GM21737 (cell line): ENCODE measurements around the gene SGTB.
"Not testable (repeated sequence)": the region's sequence is repeated elsewhere in the genome, so short reads cannot be mapped to it uniquely, and the experiment has no call there.

Experiments
- ATAC-seq: cut with Tn5 transposase; IDR thresholded peaks from one replicate; pipeline ENCODE4 v1.9.1; 2021; ENCODE audit warnings: mild to moderate bottlenecking, moderate library complexity; ENCODE audit not compliant: unreplicated experiment

The SGTB gene

GRCh38 chr5:65734921-65735320 is 13.0 kb upstream of the SGTB start:
- ATAC-seq = no peak

GRCh38 chr5:65734196-65734775 is 12.4 kb upstream of the SGTB start:
- ATAC-seq = not testable (repeated sequence)

GRCh38 chr5:65732046-65732445 is 10.1 kb upstream of the SGTB start:
- not testable (repeated sequence) for ATAC-seq

DNA sequence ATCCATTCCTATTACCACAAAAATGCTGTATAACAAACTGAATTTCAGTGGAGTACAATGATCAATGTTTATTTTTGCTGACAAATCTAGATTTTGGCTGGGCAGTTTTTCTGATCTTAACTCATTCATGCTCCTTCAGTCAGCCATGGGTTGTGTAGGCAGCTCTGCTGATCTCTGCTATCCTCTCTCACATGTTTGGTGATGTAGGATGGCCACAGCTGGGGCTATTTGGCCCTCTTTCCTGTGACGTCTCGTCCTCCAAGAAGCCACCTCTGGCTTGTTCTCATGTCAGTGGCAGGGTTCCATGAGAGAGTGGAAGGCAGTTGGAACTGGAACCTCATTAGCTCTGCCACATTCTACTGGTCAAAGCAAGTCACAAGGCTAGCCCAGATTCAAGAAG is 9.0 kb upstream of the SGTB start:
- no peak for ATAC-seq

- ATAC-seq = no peak
Measured at GRCh38 chr5:65728218-65728617, 6.3 kb upstream of the SGTB start.

GRCh38 chr5:65727491-65728156 is 5.7 kb upstream of the SGTB start:
- ATAC-seq = no peak

GRCh38 chr5:65722575-65723403 is 880 bp upstream of the SGTB start:
- ATAC-seq = no peak

DNA sequence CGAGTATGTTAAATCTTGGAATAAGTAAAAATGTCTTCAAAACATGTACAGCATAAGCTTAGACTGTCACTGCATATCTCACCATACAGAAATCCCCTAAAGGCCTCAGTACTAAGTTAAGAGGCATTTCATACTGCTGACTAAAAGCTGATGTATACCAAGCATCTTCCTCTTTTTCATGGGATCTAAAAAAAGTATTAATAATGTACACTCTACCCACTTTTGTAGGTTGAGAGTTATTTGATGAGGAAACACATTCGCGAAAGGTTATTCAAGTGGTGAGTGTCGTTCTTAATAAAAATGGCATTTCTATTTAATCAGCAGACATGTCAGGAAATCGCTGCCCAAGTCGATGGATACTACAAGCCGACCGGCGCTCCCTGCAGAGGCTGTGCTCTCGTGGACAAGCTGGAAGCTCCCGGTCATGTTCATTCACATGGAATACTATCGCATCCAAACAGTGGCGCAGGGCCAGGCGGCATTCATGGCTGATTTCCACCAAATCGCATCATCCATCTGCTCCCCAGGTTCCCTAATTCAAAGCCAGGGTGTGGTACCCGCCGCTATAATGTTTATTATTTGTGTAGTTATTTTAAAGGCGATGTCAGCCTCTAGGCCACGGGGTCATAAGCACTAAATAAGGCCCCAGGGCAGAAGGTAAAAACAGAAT is 724 bp downstream of the SGTB start:
- no peak for ATAC-seq

DNA sequence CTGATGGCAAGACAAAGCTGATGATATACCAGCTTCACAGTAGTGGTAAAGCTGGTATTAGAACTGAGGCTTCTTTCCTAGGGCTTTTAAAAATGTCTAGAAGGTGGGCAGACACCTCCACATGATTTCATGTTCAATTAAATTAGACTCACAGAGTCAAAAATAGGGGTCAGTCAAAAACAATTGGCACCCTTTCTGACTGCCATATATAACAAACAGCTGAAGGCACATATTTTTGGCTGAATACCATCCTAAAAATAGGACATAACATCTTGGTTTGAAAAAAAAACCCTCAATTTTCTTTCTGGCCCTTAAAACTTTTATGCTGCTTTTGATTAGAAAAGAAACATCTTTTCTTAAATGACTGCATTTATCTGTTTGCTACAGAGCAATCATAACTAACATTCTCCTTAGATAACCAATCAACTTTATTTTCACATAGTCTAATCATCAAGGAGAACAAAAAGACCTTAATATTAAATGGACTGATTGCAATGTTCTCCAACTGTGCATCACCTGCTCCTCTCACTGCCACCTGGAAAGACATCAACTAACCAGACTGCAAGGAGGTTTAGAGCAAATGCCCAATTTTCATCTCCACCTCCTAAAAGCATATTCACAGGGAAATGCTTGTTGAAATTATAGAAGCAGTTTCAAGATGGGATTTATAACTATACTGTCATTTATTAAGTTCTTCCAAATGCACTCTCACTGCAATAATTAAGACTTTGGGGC is 3.2 kb downstream of the SGTB start:
- no peak for ATAC-seq

DNA sequence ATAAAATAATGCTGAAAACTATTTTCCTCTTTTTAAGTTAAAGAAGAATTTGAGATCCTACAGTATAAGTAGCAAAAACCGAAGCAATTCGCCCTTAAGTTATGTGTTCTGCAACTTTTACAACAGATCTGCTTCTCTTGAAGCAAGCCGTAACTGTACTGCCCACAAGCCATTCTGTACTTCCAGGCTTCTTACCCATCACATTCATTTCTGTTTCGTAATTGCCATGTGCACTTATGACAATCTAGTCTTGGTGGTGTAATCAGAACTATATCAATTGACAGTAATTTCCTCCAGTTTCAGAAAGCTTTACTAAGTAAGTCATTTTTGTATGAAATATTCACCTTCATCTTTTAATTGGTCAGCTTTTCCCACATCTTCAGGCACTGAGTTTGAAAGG is 13.8 kb downstream of the SGTB start:
- ATAC-seq = no peak

GRCh38 chr5:65707663-65708062 is 14.2 kb downstream of the SGTB start:
- no peak for ATAC-seq

DNA sequence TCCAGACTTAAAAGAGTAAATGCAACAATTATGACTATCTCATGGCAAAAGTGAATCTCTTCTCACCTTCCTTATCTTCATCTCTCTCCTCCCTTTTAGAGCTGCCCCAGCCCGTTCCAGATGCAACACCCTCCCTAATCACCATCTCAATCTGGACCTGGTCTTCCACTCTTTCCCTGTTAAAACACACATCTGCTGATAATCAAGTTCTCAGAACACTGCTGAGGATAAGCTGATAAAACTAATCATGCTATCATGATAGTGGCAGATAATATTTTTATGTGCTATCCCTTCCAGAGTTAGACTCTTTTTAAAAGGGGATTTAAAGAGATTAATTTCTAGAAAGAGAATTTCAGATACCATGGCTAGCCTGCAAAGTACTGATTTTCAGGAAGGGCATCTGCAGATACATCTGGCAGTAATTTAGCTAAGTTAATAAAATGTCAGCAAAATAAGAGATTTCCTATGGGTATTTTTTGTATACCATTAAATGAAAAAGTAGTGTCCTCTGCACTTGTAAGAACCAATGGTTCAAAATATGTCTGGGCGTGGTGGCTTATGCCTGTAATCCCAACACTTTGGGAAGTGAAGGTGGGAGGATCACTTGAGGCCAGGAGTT is 17.2 kb downstream of the SGTB start:
- no peak for ATAC-seq

DNA sequence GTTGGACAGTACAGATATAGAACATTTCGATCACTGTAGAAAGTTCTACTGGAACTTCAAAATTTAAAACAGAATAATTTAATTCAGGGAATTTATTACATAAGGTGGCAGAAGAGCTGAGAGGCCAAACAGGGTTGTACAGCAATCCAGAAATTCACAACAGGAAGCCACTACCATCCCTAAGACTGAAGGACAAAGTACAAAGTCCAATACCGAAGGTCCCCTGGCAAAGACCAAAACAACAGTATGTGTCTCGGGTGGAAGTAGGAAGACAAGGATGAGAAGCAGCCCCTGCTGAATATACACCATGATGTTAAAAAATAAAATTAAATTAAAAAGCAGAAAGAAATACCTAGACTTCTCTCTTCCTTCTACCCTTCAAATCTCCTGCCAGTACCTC is 19.9 kb downstream of the SGTB start:
- ATAC-seq = no peak

- no peak for ATAC-seq
Measured at GRCh38 chr5:65699338-65699737, 22.6 kb downstream of the SGTB start.

GRCh38 chr5:65696892-65697291 is 25.0 kb downstream of the SGTB start:
- no peak for ATAC-seq

- no peak for ATAC-seq
Measured at GRCh38 chr5:65695896-65696295, 26.0 kb downstream of the SGTB start.

GRCh38 chr5:65695162-65695755 is 26.6 kb downstream of the SGTB start:
- ATAC-seq = no peak

- ATAC-seq = no peak
Measured at GRCh38 chr5:65693121-65693520, 28.8 kb downstream of the SGTB start.

DNA sequence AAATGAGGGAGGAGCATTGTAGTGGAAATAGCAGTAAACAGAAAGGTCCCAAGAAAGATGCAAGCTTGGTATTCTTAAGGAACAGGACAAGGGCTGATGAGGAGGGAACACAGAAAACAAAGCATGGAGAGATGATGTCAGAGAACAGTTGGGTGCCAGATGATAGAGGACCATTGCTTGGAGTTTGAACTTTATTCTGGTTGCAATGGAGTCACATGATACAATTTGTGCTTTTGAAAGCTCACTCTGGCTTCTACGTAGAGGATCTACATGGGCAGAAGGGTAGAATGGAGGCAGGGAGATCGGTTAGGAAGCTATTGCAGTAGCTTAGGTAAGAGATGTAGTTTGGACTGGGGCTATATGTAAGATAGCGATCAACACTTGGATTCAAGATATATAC is 39.8 kb downstream of the SGTB start:
- ATAC-seq = no peak

DNA sequence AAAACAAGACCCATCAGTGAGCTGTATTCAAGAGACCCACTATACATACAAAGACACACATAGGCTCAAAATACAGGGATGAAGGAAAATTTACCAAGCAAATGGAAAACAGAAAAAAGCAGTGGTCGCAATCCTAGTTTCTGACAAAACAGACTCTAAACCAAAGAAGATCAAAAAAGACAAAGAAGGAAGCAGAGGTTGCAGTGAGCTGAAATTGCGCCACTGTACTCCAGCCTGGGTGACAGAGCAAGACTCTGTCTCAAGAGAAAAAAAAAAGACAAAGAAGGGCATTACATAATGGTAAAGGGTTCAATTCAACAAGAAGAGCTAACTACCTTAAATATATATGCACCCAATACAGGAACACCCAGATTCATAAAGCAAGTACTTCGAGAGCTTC is 45.9 kb downstream of the SGTB start:
- not testable (repeated sequence) for ATAC-seq
